Esophagus squamous epithelium (tissue), 5 donors: Measurements from ENCODE around the gene PIWIL4. TPM values are rescaled to one million over a fixed set of nuclear protein-coding genes. Genes with fewer than 3 reads are reported as not detected.

Experiments
- DNase-seq: peaks from one replicate; lab custom pipeline; 2025; lab: John Stamatoyannopoulos, UW
- H3K27ac ChIP-seq, 4 donors: fragments of 200-600 bp; sonication (generic); one replicate each; pipeline ENCODE4 v1.5.1; 2016 to 2019; ENCODE audit warnings: mild to moderate bottlenecking in 1 of 4
- H3K27me3 ChIP-seq, 4 donors: fragments of 200-600 bp; sonication (generic); 1 replicate in 3 of 4; 2 replicates in 1 of 4; pipeline versions ENCODE4 v1.5.1 to v1.6.0; 2017 to 2021; ENCODE audit warnings: antibody characterized with exemption in 1 of 4
- H3K36me3 ChIP-seq, 3 donors: fragments of 200-600 bp; sonication (generic); one replicate each; pipeline ENCODE4 v1.5.1; 2016 to 2019
- H3K4me1 ChIP-seq, 3 donors: fragments of 200-600 bp; sonication (generic); one replicate each; pipeline ENCODE4 v1.5.1; 2017 to 2019
- H3K4me3 ChIP-seq, 4 donors: fragments of 200-600 bp; sonication (generic); 1 replicate in 3 of 4; 2 replicates in 1 of 4; pipeline ENCODE4 v1.5.1; 2016 to 2019; ENCODE audit warnings: mild to moderate bottlenecking in 2 of 4, moderate library complexity in 1 of 4
- H3K9me3 ChIP-seq, 3 donors: fragments of 200-600 bp; sonication (generic); one replicate each; pipeline ENCODE4 v1.5.1; 2016 to 2019
- POLR2A ChIP-seq, 4 donors: fragments of 450-650 bp; IDR thresholded peaks; one replicate each; pipeline ENCODE4 v1.6.1; 2017; ENCODE audit warnings: antibody characterized with exemption in 4 of 4, mild to moderate bottlenecking in 4 of 4, moderate library complexity in 3 of 4
- WGBS, 2 donors: methylation state at CpG; one replicate each; pipeline ENCODE4 v1.1.5; 2018; 5-methylcytosine and 5-hydroxymethylcytosine counted together
- intact Hi-C: fragments of 100-400 bp; cut with DNase I; formaldehyde crosslinking; loops from one replicate; pipeline ENCODE4 v1.15.0; 2022
- total RNA-seq, 4 donors: library from RNA; depleted of rRNA; stranded (reverse); fragments of >200 nt; gene quantifications; one replicate each; pipeline ENCODE4 v1.1.0, GENCODE V29; 2016
- TF ChIP-seq, protein P1 (sequence below), 6 experiments: fragments of 450-650 bp in 4 of 6; fragments of 200-600 bp in 2 of 6; sonication (generic) in 2 of 6; IDR thresholded peaks; one replicate each; pipeline ENCODE4 v1.5.1; 2016 to 2019; ENCODE audit warnings: antibody characterized with exemption in 6 of 6, mild to moderate bottlenecking in 4 of 6, moderate library complexity in 4 of 6
- donor health status: DM: yes; HTN: yes; CAD: no.

Gene PIWIL4
- total RNA-seq = 1 to 10 TPM in 2 of 4 donors, under 1 TPM in 2; 0.18 to 3.1 (median 2.0) TPM

DNA sequence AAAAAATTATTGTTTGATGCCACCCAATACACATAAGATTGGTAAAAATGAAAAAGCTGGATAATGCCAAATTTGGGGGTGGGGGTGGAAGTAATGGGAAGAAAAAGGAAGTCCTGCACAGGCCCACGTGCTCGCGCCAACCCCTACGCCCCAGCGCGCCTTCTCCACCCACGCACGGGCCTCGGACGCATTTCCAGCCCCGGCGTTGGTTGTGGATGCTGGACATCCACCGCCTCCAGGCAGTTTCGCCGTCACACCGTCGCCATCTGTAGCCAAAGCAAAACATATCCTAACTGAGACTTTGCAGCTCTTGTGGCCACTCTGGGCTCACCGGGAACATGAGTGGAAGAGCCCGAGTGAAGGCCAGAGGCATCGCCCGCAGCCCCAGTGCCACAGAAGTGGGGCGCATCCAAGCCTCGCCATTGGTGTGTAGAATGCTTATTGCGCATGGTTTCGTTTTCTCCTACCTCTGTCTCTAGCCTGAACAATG lies at the start of gene PIWIL4:
Gene PIWIL4, plus strand, starts transcription at position 188 of the 490 bp plus-strand sequence. Its CDS starts 151 bp downstream, at position 339.
- 95 to 96% methylated on average over 25 of the region's 25 CpGs for WGBS, 2 donors
- Histone ChIP-seq H3K9me3 (no peaks in the 10 kb centered on the region), H3K27ac (no peak within 1 kb of the TSS), H3K27me3 (no peaks in the 10 kb centered on the region), H3K36me3 (no peaks in the 10 kb centered on the region), H3K4me1 (peaks cover 0 to 11% (median 0%) of the 10 kb centered on the region in 3 donors), H3K4me3 (no peak within 1 kb of the TSS)
- no peak for DNase-seq
- intact Hi-C loops = no loop called here
- TF ChIP-seq, protein P1, sequence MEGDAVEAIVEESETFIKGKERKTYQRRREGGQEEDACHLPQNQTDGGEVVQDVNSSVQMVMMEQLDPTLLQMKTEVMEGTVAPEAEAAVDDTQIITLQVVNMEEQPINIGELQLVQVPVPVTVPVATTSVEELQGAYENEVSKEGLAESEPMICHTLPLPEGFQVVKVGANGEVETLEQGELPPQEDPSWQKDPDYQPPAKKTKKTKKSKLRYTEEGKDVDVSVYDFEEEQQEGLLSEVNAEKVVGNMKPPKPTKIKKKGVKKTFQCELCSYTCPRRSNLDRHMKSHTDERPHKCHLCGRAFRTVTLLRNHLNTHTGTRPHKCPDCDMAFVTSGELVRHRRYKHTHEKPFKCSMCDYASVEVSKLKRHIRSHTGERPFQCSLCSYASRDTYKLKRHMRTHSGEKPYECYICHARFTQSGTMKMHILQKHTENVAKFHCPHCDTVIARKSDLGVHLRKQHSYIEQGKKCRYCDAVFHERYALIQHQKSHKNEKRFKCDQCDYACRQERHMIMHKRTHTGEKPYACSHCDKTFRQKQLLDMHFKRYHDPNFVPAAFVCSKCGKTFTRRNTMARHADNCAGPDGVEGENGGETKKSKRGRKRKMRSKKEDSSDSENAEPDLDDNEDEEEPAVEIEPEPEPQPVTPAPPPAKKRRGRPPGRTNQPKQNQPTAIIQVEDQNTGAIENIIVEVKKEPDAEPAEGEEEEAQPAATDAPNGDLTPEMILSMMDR (IDR thresholded peaks at IDR 0.05) = no peak
- TF ChIP-seq POLR2A (IDR thresholded peaks at IDR 0.05) = no peak

DNA sequence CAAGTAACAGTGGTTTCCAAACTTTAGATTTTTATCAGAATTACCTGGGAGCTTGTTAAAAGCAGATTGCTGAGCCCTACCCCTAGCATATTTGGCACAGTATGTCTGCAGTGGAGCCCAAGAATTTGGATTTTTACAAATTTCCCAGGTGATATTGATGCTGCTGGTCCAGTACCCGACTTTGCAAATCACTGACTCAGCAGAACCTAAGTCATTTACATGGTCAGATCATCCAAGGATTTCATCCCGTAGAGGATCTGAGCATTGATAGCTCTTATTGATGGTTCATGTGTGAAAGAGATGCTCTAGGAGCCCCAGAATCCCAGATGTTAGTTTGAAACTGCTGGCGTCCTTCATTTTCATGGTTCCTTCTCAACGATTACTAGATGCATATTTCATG lies 48.9 kb upstream of the PIWIL4 start:
- no peaks in the 10 kb centered on the region for H3K36me3 ChIP-seq
- TF ChIP-seq, protein P1 (IDR thresholded peaks at IDR 0.05) = no peak
- no peak for TF ChIP-seq POLR2A (IDR thresholded peaks at IDR 0.05)
- peaks cover 0 to 3% (median 0%) of the 10 kb centered on the region in 4 donors for H3K27me3 ChIP-seq
- no peak overlapping the region for H3K4me3 ChIP-seq
- no peak for DNase-seq
- peaks cover 0 to under 1% (median 0%) of the 10 kb centered on the region in 3 donors for H3K4me1 ChIP-seq
- 57 to 58% methylated on average over 4 of the region's 4 CpGs for WGBS, 2 donors
- H3K9me3 ChIP-seq = no peaks in the 10 kb centered on the region
- intact Hi-C loops = no loop called here
- H3K27ac ChIP-seq = no peak overlapping the region

DNA sequence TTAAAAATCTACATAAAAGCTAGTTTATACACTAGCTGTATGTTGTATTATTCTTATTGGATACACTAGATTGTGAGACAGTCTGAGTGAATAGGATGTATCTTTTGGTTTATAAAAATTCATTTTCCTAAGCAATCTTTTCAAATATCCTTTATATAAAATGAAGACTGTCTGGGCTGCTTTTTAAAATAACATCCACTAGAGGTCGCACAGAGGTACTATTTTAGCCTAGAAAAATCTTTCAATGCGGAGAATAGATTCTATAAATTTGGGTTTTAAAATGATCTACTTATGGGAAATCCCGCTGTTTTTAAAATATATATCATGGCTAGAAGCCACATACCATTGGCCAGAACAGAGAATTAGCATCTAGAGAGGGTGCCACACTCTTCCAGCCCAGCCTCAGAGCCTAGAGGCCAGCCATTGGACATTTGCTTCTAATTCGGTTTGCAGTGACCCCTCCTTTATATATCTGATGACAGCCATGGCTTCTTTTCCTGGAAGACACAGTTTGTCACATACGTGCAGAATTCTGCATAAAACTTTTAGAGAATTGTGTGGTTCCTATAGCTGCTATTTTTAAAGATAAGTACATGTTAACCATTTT lies 47.6 kb upstream of the PIWIL4 start:
- 14 to 18% methylated on average over 5 of the region's 5 CpGs for WGBS, 2 donors
- Histone ChIP-seq H3K4me1 (no peaks in the 10 kb centered on the region), H3K9me3 (no peaks in the 10 kb centered on the region), H3K27ac (no peak overlapping the region), H3K36me3 (no peaks in the 10 kb centered on the region), H3K27me3 (peaks cover 0 to 3% (median 0%) of the 10 kb centered on the region in 4 donors), H3K4me3 (no peak overlapping the region)
- intact Hi-C loops = loop anchor here (10.0 kb wide), 1 partner anchor 75 kb away; no protein-coding TSS in a partner anchor
- DNase-seq = no peak
- no peak for TF ChIP-seq POLR2A (IDR thresholded peaks at IDR 0.05)
- TF ChIP-seq, protein P1 (IDR thresholded peaks at IDR 0.05) = peak; percentile 58 to 70 (median 67)

DNA sequence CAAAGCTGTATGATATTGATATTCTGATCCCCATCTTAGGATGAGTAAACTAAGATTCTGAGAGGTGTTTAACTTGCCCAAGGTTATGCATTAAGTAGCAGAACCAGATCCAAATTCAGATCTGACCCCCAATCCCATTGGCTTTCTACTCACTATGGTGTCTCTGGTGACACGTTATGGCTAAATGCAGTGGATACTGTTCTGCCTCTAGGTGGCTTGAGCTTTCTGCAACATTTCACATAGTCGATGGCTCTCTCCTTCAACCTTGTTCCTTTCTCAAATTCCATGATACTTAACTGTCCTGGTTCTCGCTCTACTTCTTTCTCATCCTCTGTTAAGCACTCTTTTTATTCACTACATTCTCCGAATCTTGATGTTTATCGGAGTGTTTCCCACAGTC lies 45.5 kb upstream of the PIWIL4 start:
- no peaks in the 10 kb centered on the region for H3K9me3 ChIP-seq
- no peaks in the 10 kb centered on the region for H3K36me3 ChIP-seq
- WGBS, 2 donors = 61 to 66% methylated on average over 4 to 5 of the region's 5 CpGs
- H3K4me3 ChIP-seq = no peak overlapping the region
- peaks cover 0 to 3% (median 0%) of the 10 kb centered on the region in 4 donors for H3K27me3 ChIP-seq
- intact Hi-C loops = loop anchor here (10.0 kb wide), 1 partner anchor 73 kb away; no protein-coding TSS in a partner anchor
- no peak for DNase-seq
- peaks cover 0 to 16% (median 0%) of the 10 kb centered on the region in 3 donors for H3K4me1 ChIP-seq
- no peak overlapping the region for H3K27ac ChIP-seq
- TF ChIP-seq, protein P1 (IDR thresholded peaks at IDR 0.05) = peak in 4 of 6 experiments; percentile 17 to 49 (median 26)
- TF ChIP-seq POLR2A (IDR thresholded peaks at IDR 0.05) = no peak

DNA sequence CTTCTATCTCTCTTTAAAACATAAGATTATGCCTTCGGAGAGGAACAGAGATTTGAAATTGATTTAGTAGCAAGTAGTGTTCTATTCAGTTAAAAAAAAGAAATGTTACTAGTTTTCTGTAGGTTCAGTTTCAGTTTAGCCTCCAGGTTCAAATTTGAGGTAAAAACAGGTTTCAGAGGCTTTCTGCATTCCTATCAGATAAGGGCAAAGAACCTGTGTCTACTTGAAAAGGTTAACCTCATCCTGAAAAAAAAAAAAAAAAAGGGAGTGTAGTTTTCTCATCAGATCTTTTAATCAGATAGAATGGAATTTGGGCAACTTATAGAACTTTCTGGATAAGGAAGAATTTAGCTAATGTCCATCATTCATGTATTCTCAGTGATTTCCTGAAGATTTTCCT lies 42.8 kb upstream of the PIWIL4 start:
- Histone ChIP-seq H3K27me3 (peaks cover 0 to 3% (median 0%) of the 10 kb centered on the region in 4 donors), H3K4me3 (no peak overlapping the region), H3K27ac (no peak overlapping the region), H3K36me3 (no peaks in the 10 kb centered on the region), H3K4me1 (peaks cover 0 to 21% (median 0%) of the 10 kb centered on the region in 3 donors), H3K9me3 (no peaks in the 10 kb centered on the region)
- no peak for DNase-seq
- intact Hi-C loops = loop anchor here (10.0 kb wide), 1 partner anchor 70 kb away; no protein-coding TSS in a partner anchor
- no peak for TF ChIP-seq POLR2A (IDR thresholded peaks at IDR 0.05)
- TF ChIP-seq, protein P1 (IDR thresholded peaks at IDR 0.05) = no peak
- WGBS, 2 donors = 85 to 89% methylated on average over 1 of the region's 1 CpG
